ENCODE results near the gene GMIP.

The GMIP gene

GRCh38 chr19:19659646-19660245, 16.3 kb upstream of the GMIP start:
- no peak for DNase-seq

GRCh38 chr19:19657397-19657783, 13.9 kb upstream of the GMIP start:
- no peak for DNase-seq

- no peak for DNase-seq
Measured at GRCh38 chr19:19656451-19657396, 13.3 kb upstream of the GMIP start.

GRCh38 chr19:19655641-19656343, 12.3 kb upstream of the GMIP start:
- no peak for DNase-seq

- no peak for DNase-seq
Measured at GRCh38 chr19:19655051-19655594, 11.7 kb upstream of the GMIP start.

GRCh38 chr19:19654441-19654840, 11.0 kb upstream of the GMIP start:
- no peak for DNase-seq

GRCh38 chr19:19653597-19654147, 10.2 kb upstream of the GMIP start:
- DNase-seq: no peak

GRCh38 chr19:19652482-19653295, 9.2 kb upstream of the GMIP start:
- no peak for DNase-seq

- no peak for DNase-seq
Measured at GRCh38 chr19:19651076-19651475, 7.6 kb upstream of the GMIP start.

GRCh38 chr19:19650331-19650730, 6.9 kb upstream of the GMIP start:
- no peak for DNase-seq

- DNase-seq: no peak
Measured at GRCh38 chr19:19649580-19649995, 6.1 kb upstream of the GMIP start.

GRCh38 chr19:19649155-19649554, 5.7 kb upstream of the GMIP start:
- no peak for DNase-seq

- DNase-seq: no peak
Measured at GRCh38 chr19:19647037-19647835, 3.8 kb upstream of the GMIP start.

GRCh38 chr19:19645233-19645870, 1.9 kb upstream of the GMIP start:
- DNase-seq: no peak

- no peak for DNase-seq
Measured at GRCh38 chr19:19644054-19644388, 564 bp upstream of the GMIP start.

GRCh38 chr19:19642506-19643157, 825 bp downstream of the GMIP start:
- peak; percentile 74 for DNase-seq

- no peak for DNase-seq
Measured at GRCh38 chr19:19637523-19638251, 5.8 kb downstream of the GMIP start.

GRCh38 chr19:19637186-19637522, 6.3 kb downstream of the GMIP start:
- DNase-seq: no peak

GRCh38 chr19:19636573-19637185, 6.8 kb downstream of the GMIP start:
- DNase-seq: no peak
